CD14-positive monocyte (primary cell): ENCODE measurements around the gene COL24A1. TPM values are rescaled to one million over a fixed set of nuclear protein-coding genes. Genes with fewer than 3 reads are reported as not detected.

Experiments
- DNase-seq, 3 donors: peaks; one replicate each; pipeline ENCODE4 v3.0.0-alpha.2; 2011 to 2022
- H2AFZ ChIP-seq: 2 replicates; pipeline ENCODE4 v1.6.0; 2012; ENCODE audit warnings: mild to moderate bottlenecking, low read depth, low read length, inconsistent platforms; ENCODE audit not compliant: insufficient read depth, poor library complexity, severe bottlenecking
- H3K27ac ChIP-seq, 2 donors: 1 replicate in 1 of 2; 2 replicates in 1 of 2; pipeline ENCODE4 v1.5.1; 2012 to 2013; ENCODE audit warnings: low read length in 2 of 2, control low read depth in 1 of 2, inconsistent platforms in 1 of 2, low read depth in 1 of 2, mild to moderate bottlenecking in 1 of 2
- H3K27me3 ChIP-seq, 2 donors: one replicate each; pipeline versions ENCODE4 v1.6.0 to v1.6.1; 2011 to 2013; ENCODE audit warnings: low read length in 2 of 2; ENCODE audit not compliant: control insufficient read depth in 2 of 2, insufficient read depth in 2 of 2
- H3K36me3 ChIP-seq, 2 donors: replicated peaks in 1 of 2; 1 replicate in 1 of 2; 2 replicates in 1 of 2; pipeline versions ENCODE4 v1.5.1 to v1.6.1; 2012 to 2013; ENCODE audit warnings: low read length in 2 of 2, control low read depth in 1 of 2, inconsistent platforms in 1 of 2, mild to moderate bottlenecking in 1 of 2; ENCODE audit not compliant: insufficient read depth in 2 of 2, control insufficient read depth in 1 of 2
- H3K4me1 ChIP-seq, 2 donors: 1 replicate in 1 of 2; 2 replicates in 1 of 2; pipeline versions ENCODE4 v1.5.1 to v1.6.1; 2012 to 2013; ENCODE audit warnings: low read length in 2 of 2, control low read depth in 1 of 2, inconsistent platforms in 1 of 2, mild to moderate bottlenecking in 1 of 2, moderate library complexity in 1 of 2; ENCODE audit not compliant: insufficient read depth in 2 of 2, control insufficient read depth in 1 of 2
- H3K4me2 ChIP-seq: replicated peaks from 2 replicates; pipeline ENCODE3; 2012; ENCODE audit warnings: low read length, moderate library complexity, mild to moderate bottlenecking; ENCODE audit not compliant: poor library complexity, severe bottlenecking; ENCODE audit errors: extremely low read depth
- H3K4me3 ChIP-seq, 3 experiments: fragments of 200-600 bp in 1 of 3; sonication (generic) in 1 of 3; replicated peaks in 1 of 3; 1 replicate in 2 of 3; 2 replicates in 1 of 3; pipeline ENCODE4 v1.5.1; 2011 to 2013; ENCODE audit warnings: low read length in 3 of 3, mild to moderate bottlenecking in 3 of 3, control low read depth in 2 of 3, low read depth in 2 of 3, inconsistent platforms in 1 of 3, moderate library complexity in 1 of 3
- H3K79me2 ChIP-seq: 2 replicates; pipeline ENCODE4 v1.6.0; 2012; ENCODE audit warnings: mild to moderate bottlenecking, control low read depth, inconsistent platforms, low read length, moderate library complexity; ENCODE audit not compliant: insufficient read depth
- H3K9ac ChIP-seq: 2 replicates; pipeline ENCODE4 v1.6.0; 2017; ENCODE audit warnings: low read length, mild to moderate bottlenecking; ENCODE audit not compliant: insufficient read depth, poor library complexity, severe bottlenecking
- H3K9me3 ChIP-seq, 2 donors: replicated peaks in 1 of 2; 1 replicate in 1 of 2; 2 replicates in 1 of 2; pipeline versions ENCODE4 v1.5.1 to v1.6.1; 2012 to 2013; ENCODE audit warnings: low read length in 2 of 2, control low read depth in 1 of 2; ENCODE audit not compliant: control insufficient read depth in 1 of 2, insufficient read depth in 1 of 2
- H4K20me1 ChIP-seq: 2 replicates; pipeline ENCODE4 v1.6.0; 2012; ENCODE audit warnings: mild to moderate bottlenecking, low read length, control low read depth, moderate library complexity; ENCODE audit not compliant: insufficient read depth
- H3K27ac Mint-ChIP-seq, 7 donors: one replicate each; pipeline ENCODE4 v1.8.0; 2020; ENCODE audit warnings: mild to moderate bottlenecking in 7 of 7, mixed read lengths in 7 of 7, moderate library complexity in 6 of 7, inconsistent platforms in 2 of 7
- H3K27me3 Mint-ChIP-seq, 3 donors: one replicate each; pipeline ENCODE4 v1.8.0; 2021 to 2022; ENCODE audit warnings: low read depth in 3 of 3, mild to moderate bottlenecking in 3 of 3, mixed read lengths in 3 of 3, moderate library complexity in 3 of 3, inconsistent platforms in 1 of 3
- H3K36me3 Mint-ChIP-seq, 2 donors: one replicate each; pipeline ENCODE4 v1.8.0; 2020; ENCODE audit warnings: mixed read lengths in 2 of 2, inconsistent platforms in 1 of 2, mild to moderate bottlenecking in 1 of 2
- H3K4me1 Mint-ChIP-seq: one replicate; pipeline ENCODE4 v1.8.0; 2020; ENCODE audit warnings: mild to moderate bottlenecking, mixed read lengths
- H3K4me3 Mint-ChIP-seq, 2 donors: one replicate each; pipeline ENCODE4 v1.8.0; 2020; ENCODE audit warnings: mild to moderate bottlenecking in 2 of 2, mixed read lengths in 2 of 2, moderate library complexity in 1 of 2
- H3K9me3 Mint-ChIP-seq, 7 donors: one replicate each; pipeline ENCODE4 v1.8.0; 2020 to 2022; ENCODE audit warnings: mixed read lengths in 7 of 7, mild to moderate bottlenecking in 6 of 7, moderate library complexity in 6 of 7, inconsistent platforms in 2 of 7
- CTCF ChIP-seq: fragments of 200-600 bp; IDR thresholded peaks from one replicate; pipeline ENCODE4 v1.8.0; 2022; ENCODE audit warnings: antibody characterized with exemption, mild to moderate bottlenecking
- WGBS: methylation state at CpG from one replicate; pipeline ENCODE4 v1.1.5; 2013; ENCODE audit warnings: missing lambda C conversion rate; ENCODE audit not compliant: insufficient coverage; 5-methylcytosine and 5-hydroxymethylcytosine counted together
- intact Hi-C, 2 donors: fragments of 100-400 bp; cut with micrococcal nuclease; formaldehyde crosslinking; loops; one replicate each; pipeline versions ENCODE4 v1.15.0 to v1.15.1; 2023
- polyA plus RNA-seq, 3 donors: library from polyadenylated mRNA; depleted of rRNA in 1 of 3; unstranded in 2 of 3; stranded (reverse) in 1 of 3; fragments of 300-500 nt in 2 of 3; fragments of >200 nt in 1 of 3; fragmentation: Illumina TruSeq in 2 of 3; gene quantifications; 1 replicate in 2 of 3; 2 replicates in 1 of 3; pipeline ENCODE4 v1.2.3, GENCODE V29; 2012 to 2021

Gene COL24A1
- polyA plus RNA-seq, 3 donors = 0.05 to 0.13 TPM; not detected in 1

GRCh38 chr1:85952460-85952859 is 204.1 kb downstream of the COL24A1 start:
- no peak overlapping the region for H2AFZ ChIP-seq
- H4K20me1 ChIP-seq = no peaks in the 10 kb centered on the region
- Mint-ChIP-seq H3K9me3 (peaks cover 0 to 3% (median 0%) of the 10 kb centered on the region in 7 donors), H3K4me1 (no peaks in the 10 kb centered on the region), H3K27ac (no peak overlapping the region), H3K4me3 (no peak overlapping the region), H3K36me3 (peaks cover 0 to 2% of the 10 kb centered on the region in 2 donors), H3K27me3 (no peaks in the 10 kb centered on the region)
- no peak overlapping the region for H3K4me2 ChIP-seq
- DNase-seq = no peak
- H3K4me1 ChIP-seq = no peaks in the 10 kb centered on the region
- no peak overlapping the region for H3K27ac ChIP-seq
- H3K9ac ChIP-seq = no peak overlapping the region
- H3K9me3 ChIP-seq = no peaks in the 10 kb centered on the region
- no peaks in the 10 kb centered on the region for H3K27me3 ChIP-seq
- H3K4me3 ChIP-seq = no peak overlapping the region
- 83% methylated on average over 1 of the region's 3 CpGs for WGBS
- H3K36me3 ChIP-seq = no peaks in the 10 kb centered on the region
- no peaks in the 10 kb centered on the region for H3K79me2 ChIP-seq
- no peak for TF ChIP-seq CTCF
- intact Hi-C loops = no loop called here

GRCh38 chr1:85947186-85947585 is 209.4 kb downstream of the COL24A1 start:
- no peaks in the 10 kb centered on the region for H3K4me1 Mint-ChIP-seq
- WGBS = no CpG with 5 or more reads among the region's 2 CpGs
- Histone ChIP-seq H3K9ac (no peak overlapping the region), H3K9me3 (no peaks in the 10 kb centered on the region), H3K4me3 (no peak overlapping the region), H3K27me3 (no peaks in the 10 kb centered on the region), H3K27ac (no peak overlapping the region), H3K4me2 (no peak overlapping the region), H2AFZ (no peak overlapping the region), H4K20me1 (no peaks in the 10 kb centered on the region), H3K36me3 (no peaks in the 10 kb centered on the region), H3K79me2 (no peaks in the 10 kb centered on the region), H3K4me1 (no peaks in the 10 kb centered on the region)
- H3K9me3 Mint-ChIP-seq = peaks cover 0 to 2% (median 0%) of the 10 kb centered on the region in 7 donors
- peaks cover 0 to 2% of the 10 kb centered on the region in 2 donors for H3K36me3 Mint-ChIP-seq
- no peak for DNase-seq
- H3K4me3 Mint-ChIP-seq = no peak overlapping the region
- intact Hi-C loops = no loop called here
- no peak for TF ChIP-seq CTCF
- no peaks in the 10 kb centered on the region for H3K27me3 Mint-ChIP-seq
- H3K27ac Mint-ChIP-seq = no peak overlapping the region
